ENCODE measurements around the gene PPP1R14B.

DNA sequence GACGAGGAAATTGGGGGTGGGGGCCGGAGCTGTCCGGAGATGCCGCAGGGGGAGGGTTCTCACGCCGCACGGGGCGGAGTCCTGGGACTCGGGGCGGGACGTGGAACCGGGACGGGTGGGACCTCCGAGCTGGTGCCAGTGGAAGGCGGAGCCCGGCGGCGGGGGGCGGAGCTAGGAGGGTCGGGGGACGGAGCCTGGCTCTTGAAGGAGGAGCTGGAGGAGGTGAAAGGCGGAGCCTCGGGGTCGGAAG lies 5.6 kb downstream of the PPP1R14B start:
- TF ChIP-seq, protein P1, sequence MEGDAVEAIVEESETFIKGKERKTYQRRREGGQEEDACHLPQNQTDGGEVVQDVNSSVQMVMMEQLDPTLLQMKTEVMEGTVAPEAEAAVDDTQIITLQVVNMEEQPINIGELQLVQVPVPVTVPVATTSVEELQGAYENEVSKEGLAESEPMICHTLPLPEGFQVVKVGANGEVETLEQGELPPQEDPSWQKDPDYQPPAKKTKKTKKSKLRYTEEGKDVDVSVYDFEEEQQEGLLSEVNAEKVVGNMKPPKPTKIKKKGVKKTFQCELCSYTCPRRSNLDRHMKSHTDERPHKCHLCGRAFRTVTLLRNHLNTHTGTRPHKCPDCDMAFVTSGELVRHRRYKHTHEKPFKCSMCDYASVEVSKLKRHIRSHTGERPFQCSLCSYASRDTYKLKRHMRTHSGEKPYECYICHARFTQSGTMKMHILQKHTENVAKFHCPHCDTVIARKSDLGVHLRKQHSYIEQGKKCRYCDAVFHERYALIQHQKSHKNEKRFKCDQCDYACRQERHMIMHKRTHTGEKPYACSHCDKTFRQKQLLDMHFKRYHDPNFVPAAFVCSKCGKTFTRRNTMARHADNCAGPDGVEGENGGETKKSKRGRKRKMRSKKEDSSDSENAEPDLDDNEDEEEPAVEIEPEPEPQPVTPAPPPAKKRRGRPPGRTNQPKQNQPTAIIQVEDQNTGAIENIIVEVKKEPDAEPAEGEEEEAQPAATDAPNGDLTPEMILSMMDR (IDR thresholded peaks at IDR 0.05; ENCODE audit: low read length): no peak
- TF ChIP-seq EZH2 (optimal IDR thresholded peaks at IDR 0.05; ENCODE audit: low read depth, low read length): no peak
- TF ChIP-seq EZH2phosphoT487 (IDR thresholded peaks at IDR 0.05; ENCODE audit: low read length): no peak

Data from MM.1S (cell line).